HG03378 (cell line): Measurements from ENCODE around the gene APOBEC3F.

Experiments used
- ATAC-seq: cut with Tn5 transposase; IDR thresholded peaks from one replicate; pipeline ENCODE4 v1.9.1; 2021; ENCODE audit warnings: mild to moderate bottlenecking, moderate library complexity; ENCODE audit not compliant: unreplicated experiment

Gene APOBEC3F

GRCh38 chr22:39090426-39091064 is 49.9 kb downstream of the APOBEC3F start:
- no peak for ATAC-seq

- no peak for ATAC-seq
Measured at GRCh38 chr22:39091126-39092081, 50.7 kb downstream of the APOBEC3F start.

- ATAC-seq, result no peak
Measured at GRCh38 chr22:39092111-39092862, 51.6 kb downstream of the APOBEC3F start.

GRCh38 chr22:39094717-39095389 is 54.2 kb downstream of the APOBEC3F start:
- ATAC-seq, result no peak

- ATAC-seq, result no peak
Measured at GRCh38 chr22:39095971-39096370, 55.3 kb downstream of the APOBEC3F start.

- peak; percentile 36 for ATAC-seq
Measured at GRCh38 chr22:39097098-39098020, 56.7 kb downstream of the APOBEC3F start, which contains the start of gene APOBEC3H. Gene APOBEC3H, plus strand, starts transcription at chr22:39097244. Its CDS starts 3,035 bp downstream, at chr22:39100279.

- ATAC-seq, result no peak
Measured at GRCh38 chr22:39098026-39098425, 57.4 kb downstream of the APOBEC3F start.

- no peak for ATAC-seq
Measured at GRCh38 chr22:39098576-39098975, 57.9 kb downstream of the APOBEC3F start.

GRCh38 chr22:39101226-39101625 is 60.6 kb downstream of the APOBEC3F start:
- no peak for ATAC-seq

GRCh38 chr22:39103431-39103830 is 62.8 kb downstream of the APOBEC3F start:
- ATAC-seq, result no peak
